ENCODE data around the gene ANKRD55.

DNA sequence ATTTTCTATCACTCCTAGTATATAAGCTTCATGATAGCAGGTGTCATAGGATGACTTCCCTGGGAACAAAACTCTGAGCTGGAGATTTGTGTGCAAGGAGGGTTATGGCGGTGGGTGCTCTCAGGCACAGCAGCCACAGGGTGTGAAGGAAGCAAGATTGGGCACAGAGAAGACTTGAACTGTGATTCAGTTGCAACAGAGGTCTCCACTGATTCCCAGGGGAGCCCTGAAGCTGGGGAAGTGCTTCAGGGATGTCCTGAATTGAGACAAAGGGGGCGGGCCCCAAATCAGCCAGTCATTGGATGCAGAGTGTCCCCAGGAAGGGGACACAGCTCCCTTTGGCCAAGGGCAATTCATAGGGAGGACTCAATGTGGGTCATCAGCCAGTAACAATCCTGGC is 44.4 kb upstream of the ANKRD55 start:
- TF ChIP-seq, protein P1, sequence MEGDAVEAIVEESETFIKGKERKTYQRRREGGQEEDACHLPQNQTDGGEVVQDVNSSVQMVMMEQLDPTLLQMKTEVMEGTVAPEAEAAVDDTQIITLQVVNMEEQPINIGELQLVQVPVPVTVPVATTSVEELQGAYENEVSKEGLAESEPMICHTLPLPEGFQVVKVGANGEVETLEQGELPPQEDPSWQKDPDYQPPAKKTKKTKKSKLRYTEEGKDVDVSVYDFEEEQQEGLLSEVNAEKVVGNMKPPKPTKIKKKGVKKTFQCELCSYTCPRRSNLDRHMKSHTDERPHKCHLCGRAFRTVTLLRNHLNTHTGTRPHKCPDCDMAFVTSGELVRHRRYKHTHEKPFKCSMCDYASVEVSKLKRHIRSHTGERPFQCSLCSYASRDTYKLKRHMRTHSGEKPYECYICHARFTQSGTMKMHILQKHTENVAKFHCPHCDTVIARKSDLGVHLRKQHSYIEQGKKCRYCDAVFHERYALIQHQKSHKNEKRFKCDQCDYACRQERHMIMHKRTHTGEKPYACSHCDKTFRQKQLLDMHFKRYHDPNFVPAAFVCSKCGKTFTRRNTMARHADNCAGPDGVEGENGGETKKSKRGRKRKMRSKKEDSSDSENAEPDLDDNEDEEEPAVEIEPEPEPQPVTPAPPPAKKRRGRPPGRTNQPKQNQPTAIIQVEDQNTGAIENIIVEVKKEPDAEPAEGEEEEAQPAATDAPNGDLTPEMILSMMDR (IDR thresholded peaks at IDR 0.05): no peak
- TF ChIP-seq POLR2AphosphoS5 (IDR thresholded peaks at IDR 0.05): no peak
- no peak for TF ChIP-seq POLR2A (IDR thresholded peaks at IDR 0.05; ENCODE audit: low read depth)
